Fibroblast of pulmonary artery (primary cell): ENCODE results near the gene DHX34.

Source experiments
- DNase-seq: peaks from one replicate; pipeline ENCODE4 v3.0.0-alpha.2; 2010; ENCODE audit warnings: low read depth
- H3K4me3 ChIP-seq: replicated peaks from 2 replicates; pipeline ENCODE4 v1.5.1; 2011; ENCODE audit warnings: low read depth, mild to moderate bottlenecking, control low read depth, low read length, moderate library complexity
- CTCF ChIP-seq: IDR thresholded peaks from 2 replicates; pipeline ENCODE4 v1.5.1; 2011; ENCODE audit warnings: mild to moderate bottlenecking, control low read depth, low read length, inconsistent platforms; ENCODE audit errors: missing control alignments

Gene DHX34

DNA sequence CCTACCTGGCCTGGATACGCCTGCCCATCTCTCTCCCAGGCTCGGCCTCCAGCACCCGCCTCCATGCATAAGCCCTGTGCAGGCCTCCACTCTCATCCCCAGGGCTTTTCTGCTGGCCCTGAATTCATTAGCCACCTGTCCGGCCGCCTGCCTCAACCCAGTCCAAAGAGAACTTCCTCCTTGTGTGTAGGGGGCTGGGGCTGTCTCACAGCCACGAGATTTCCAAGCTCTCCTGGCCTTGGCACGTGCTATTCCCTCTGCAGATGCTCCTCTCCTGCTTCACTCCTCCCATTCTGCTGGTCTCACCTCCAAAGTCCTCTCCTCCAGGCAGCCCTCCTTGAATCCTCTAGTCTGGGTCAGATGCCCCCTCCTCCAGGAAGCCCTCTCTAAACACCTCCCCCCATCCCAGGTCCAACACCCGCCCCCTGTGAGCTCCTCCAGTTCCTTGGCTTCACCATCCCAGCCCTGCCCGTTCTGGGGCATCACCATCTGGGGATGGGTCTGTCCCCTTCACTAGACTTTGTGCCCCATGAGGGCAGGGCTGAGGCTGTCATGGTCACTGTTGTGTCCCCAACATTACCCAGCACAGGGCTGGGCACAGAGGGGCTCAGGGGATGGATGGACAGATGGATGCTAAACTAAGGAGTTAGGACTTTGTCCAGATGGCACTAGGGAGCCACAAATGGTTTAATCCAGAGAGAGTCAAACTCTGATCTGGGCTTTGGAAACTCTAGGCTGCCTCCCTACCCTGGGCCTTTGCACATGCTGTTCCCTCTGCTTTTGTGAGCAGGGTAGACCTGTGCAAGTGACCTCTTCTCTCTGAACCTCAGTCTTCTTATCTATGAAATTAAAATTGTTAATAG is 55.5 kb downstream of the DHX34 start:
- no peak for TF ChIP-seq CTCF
- no peak for DNase-seq
- no peak overlapping the region for H3K4me3 ChIP-seq

DNA sequence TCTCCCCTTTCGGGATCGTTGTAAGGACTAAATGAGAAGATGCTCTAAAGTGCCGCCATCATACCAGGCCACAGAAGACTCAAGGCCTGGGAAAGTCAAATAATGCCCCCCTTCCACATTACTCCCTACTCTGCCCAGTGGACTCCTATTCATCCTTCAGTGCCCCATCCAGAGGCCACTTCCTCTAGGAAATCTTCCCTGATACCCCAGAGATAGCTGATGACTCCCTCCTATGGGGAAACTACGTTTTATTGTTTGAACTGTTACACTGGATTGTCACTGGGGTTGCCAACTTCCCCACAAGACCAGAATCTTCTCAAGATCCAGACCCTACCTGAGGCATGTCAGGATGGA is 56.1 kb downstream of the DHX34 start:
- H3K4me3 ChIP-seq = no peak overlapping the region
- TF ChIP-seq CTCF = no peak
- no peak for DNase-seq

DNA sequence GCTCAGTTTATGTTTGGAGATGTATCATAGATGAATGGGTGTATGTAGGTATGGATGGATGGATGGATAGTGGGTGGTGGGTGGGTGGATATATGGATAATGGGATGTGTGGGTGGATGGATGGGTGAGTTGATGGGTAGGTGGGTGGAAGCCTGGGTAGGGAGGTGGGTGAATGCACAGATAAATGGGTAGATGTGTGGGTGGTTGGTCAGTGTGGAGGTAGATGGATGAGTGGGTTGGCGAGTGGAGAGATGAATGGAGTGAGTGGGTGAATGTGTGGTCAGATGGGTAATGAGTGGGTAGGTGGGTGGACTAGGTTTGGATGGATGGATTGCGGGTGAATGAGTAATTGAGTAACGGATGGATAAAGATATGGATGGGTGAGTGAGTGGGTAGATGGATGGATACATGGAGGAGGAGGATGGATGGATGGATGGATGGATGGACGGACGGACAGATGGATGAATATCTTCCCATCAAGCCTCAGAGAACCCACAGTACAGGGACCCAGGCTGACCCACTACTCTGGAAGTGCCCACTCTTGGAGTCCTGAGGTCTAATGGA is 56.8 kb downstream of the DHX34 start:
- DNase-seq = no peak
- H3K4me3 ChIP-seq = no peak overlapping the region
- TF ChIP-seq CTCF = no peak

- no peak for TF ChIP-seq CTCF
- no peak overlapping the region for H3K4me3 ChIP-seq
- no peak for DNase-seq
These were observed 57.7 kb downstream of the DHX34 start for GRCh38 chr19:47406711-47407416.

GRCh38 chr19:47407417-47407774 is 58.3 kb downstream of the DHX34 start:
- no peak for TF ChIP-seq CTCF
- no peak for DNase-seq
- H3K4me3 ChIP-seq = no peak overlapping the region

- H3K4me3 ChIP-seq = no peak overlapping the region
- no peak for TF ChIP-seq CTCF
- DNase-seq = no peak
These were observed 59.2 kb downstream of the DHX34 start for GRCh38 chr19:47408156-47408938.
